Keratinocyte (primary cell): ENCODE data around the gene MFN2.

Source experiments
- CTCF ChIP-seq, 3 experiments: IDR thresholded peaks in 1 of 3; conservative IDR thresholded peaks in 1 of 3; optimal IDR thresholded peaks in 1 of 3; 2 replicates in 2 of 3; 3 replicates in 1 of 3; pipeline versions ENCODE3 to v1.5.1; 2011; ENCODE audit warnings: low read length in 3 of 3, mild to moderate bottlenecking in 3 of 3, moderate library complexity in 2 of 3, control low read depth in 1 of 3, inconsistent platforms in 1 of 3; ENCODE audit not compliant: insufficient read depth in 2 of 3; ENCODE audit errors: extremely low read depth in 1 of 3
- EZH2 ChIP-seq: IDR thresholded peaks from one replicate; pipeline ENCODE4 v1.6.1; 2012; ENCODE audit warnings: inconsistent platforms, mild to moderate bottlenecking, low read length, moderate library complexity

- no peak for TF ChIP-seq CTCF (optimal IDR thresholded peaks at IDR 0.05 in 1 of 3, IDR thresholded peaks at IDR 0.05 in 1 of 3, conservative IDR thresholded peaks at IDR 0.05 in 1 of 3; ENCODE audit: extremely low read depth in 1 of 3, insufficient read depth in 2 of 3, low read length in 3 of 3)
- no peak for TF ChIP-seq EZH2
Observed at GRCh38 chr1:12037486-12038355, 57.5 kb downstream of the MFN2 start.
